Islet of Langerhans (tissue), 1 donor: ENCODE data around the gene RASL11B.

Experiments
- FAIRE-seq: peaks from one replicate; lab custom pipeline; 2011; peaks lifted over from hg19 to GRCh38; lab: Jason Lieb, UNC

The RASL11B gene

GRCh38 chr4:52876069-52876468 lies 14.0 kb downstream of the RASL11B start:
- no peak for FAIRE-seq

GRCh38 chr4:52877036-52877435 lies 14.9 kb downstream of the RASL11B start:
- FAIRE-seq = no peak

- no peak for FAIRE-seq
These were observed 15.6 kb downstream of the RASL11B start for GRCh38 chr4:52877694-52878093.

GRCh38 chr4:52879471-52879870 lies 17.4 kb downstream of the RASL11B start:
- no peak for FAIRE-seq

- FAIRE-seq = no peak
These were observed 18.9 kb downstream of the RASL11B start for GRCh38 chr4:52880994-52881393.

GRCh38 chr4:52883183-52883621 lies 21.1 kb downstream of the RASL11B start:
- no peak for FAIRE-seq

GRCh38 chr4:52883707-52884669 lies 21.9 kb downstream of the RASL11B start:
- no peak for FAIRE-seq

- no peak for FAIRE-seq
These were observed 22.9 kb downstream of the RASL11B start for GRCh38 chr4:52884994-52885393.

- no peak for FAIRE-seq
These were observed 27.2 kb downstream of the RASL11B start for GRCh38 chr4:52889354-52889753.

GRCh38 chr4:52889778-52890520 lies 27.8 kb downstream of the RASL11B start:
- FAIRE-seq = no peak

- FAIRE-seq = no peak
These were observed 28.3 kb downstream of the RASL11B start for GRCh38 chr4:52890521-52890791.

- no peak for FAIRE-seq
These were observed 29.6 kb downstream of the RASL11B start for GRCh38 chr4:52891743-52892142.

GRCh38 chr4:52892880-52893279 lies 30.8 kb downstream of the RASL11B start:
- FAIRE-seq = no peak

- no peak for FAIRE-seq
These were observed 32.3 kb downstream of the RASL11B start for GRCh38 chr4:52894443-52894842.

GRCh38 chr4:52903273-52903672 lies 41.2 kb downstream of the RASL11B start:
- FAIRE-seq = no peak

GRCh38 chr4:52904421-52904820 lies 42.3 kb downstream of the RASL11B start:
- FAIRE-seq = no peak

GRCh38 chr4:52907510-52907909 lies 45.4 kb downstream of the RASL11B start:
- FAIRE-seq = no peak

GRCh38 chr4:52910115-52910514 lies 48.0 kb downstream of the RASL11B start:
- FAIRE-seq = no peak

GRCh38 chr4:52911684-52912294 lies 49.7 kb downstream of the RASL11B start:
- FAIRE-seq = no peak

- no peak for FAIRE-seq
These were observed 50.5 kb downstream of the RASL11B start for GRCh38 chr4:52912608-52913007.

- FAIRE-seq = no peak
These were observed 52.0 kb downstream of the RASL11B start for GRCh38 chr4:52914051-52914605.

GRCh38 chr4:52915191-52915590 lies 53.1 kb downstream of the RASL11B start:
- FAIRE-seq = no peak
